Activated naive CD4-positive, alpha-beta T cell (primary cell): ENCODE data around the gene PRRX1.

Experiments
- DNase-seq, 4 experiments: peaks; one replicate each; lab custom pipeline; 2025; lab: John Stamatoyannopoulos, UW

Gene PRRX1

DNA sequence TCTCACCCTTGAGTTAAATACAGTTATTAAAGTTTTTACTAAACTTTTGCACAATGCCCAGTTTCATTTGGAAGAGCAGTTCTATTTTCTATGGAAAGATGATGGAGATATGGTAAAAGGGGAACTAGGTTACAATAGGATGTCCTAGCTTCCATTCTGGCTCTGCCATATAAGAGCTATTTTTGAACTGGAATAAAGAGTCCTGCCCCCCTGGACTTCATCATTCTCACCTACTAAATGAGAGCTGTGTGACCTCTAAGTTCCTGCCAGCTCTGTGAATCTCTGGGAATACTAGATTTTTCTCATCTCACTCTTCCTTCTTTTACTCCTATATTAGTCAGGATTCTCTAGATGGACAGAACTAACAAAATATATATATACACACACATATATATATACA is 106.3 kb downstream of the PRRX1 start:
- DNase-seq, result no peak

DNA sequence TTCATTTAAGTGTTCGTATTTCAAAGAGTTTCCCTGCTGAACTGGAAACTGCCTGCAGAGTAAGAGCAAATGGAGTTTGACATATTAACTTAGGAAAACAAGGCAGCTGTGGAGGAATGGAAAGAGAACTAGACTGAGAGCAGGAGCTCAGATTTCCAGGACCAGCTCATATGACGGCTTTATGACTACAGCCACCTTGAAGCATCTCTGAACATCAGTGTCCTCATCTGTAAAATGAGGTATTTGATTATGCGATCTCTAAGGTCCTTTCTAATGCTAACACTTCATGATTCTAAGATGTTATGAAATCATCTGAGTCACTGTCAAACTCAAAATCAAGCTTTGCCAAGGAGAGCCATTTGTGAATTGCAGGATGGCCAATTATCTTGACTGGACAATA is 112.3 kb downstream of the PRRX1 start:
- DNase-seq, result no peak

DNA sequence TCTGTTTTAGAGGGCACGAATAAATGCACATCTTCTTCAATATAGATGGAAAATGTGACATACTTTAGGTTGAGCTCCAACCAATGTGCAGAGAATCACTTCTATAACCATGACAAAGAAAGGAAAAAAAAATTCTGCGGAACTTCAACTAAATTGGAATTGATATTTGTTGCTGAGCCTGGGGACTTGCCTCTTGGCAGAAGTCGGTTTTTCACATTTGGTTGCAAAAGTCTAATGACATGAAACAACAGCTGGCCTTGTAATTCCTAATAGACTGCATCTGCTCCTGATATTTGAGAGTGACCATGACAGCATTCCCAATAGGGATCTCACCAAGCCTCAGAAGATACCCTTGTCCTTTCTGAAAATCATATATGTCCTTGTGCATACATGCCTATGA is 112.8 kb downstream of the PRRX1 start:
- DNase-seq, result no peak
